Trophoblast cell (in vitro differentiated cells and primary cell): ENCODE measurements around the gene PRDM16.

ENCODE experiments used
- DNase-seq, 2 donors: peaks; one replicate each; pipeline ENCODE4 v3.0.0-alpha.2; 2016
- H2AFZ ChIP-seq: 2 replicates; pipeline ENCODE4 v1.6.1; 2013; ENCODE audit warnings: low read length, moderate library complexity, mild to moderate bottlenecking; ENCODE audit not compliant: insufficient read depth, poor library complexity
- H2AK5ac ChIP-seq: 2 replicates; pipeline ENCODE4 v1.6.1; 2013; ENCODE audit warnings: mild to moderate bottlenecking, low read length
- H2BK120ac ChIP-seq: 2 replicates; pipeline ENCODE4 v1.6.1; 2013; ENCODE audit warnings: low read length, mild to moderate bottlenecking, moderate library complexity; ENCODE audit not compliant: insufficient read depth, poor library complexity
- H2BK12ac ChIP-seq: 2 replicates; pipeline ENCODE4 v1.6.1; 2013; ENCODE audit warnings: mild to moderate bottlenecking, low read length, moderate library complexity
- H2BK5ac ChIP-seq: 2 replicates; pipeline ENCODE4 v1.6.1; 2013; ENCODE audit warnings: low read length, low read depth, moderate library complexity, mild to moderate bottlenecking; ENCODE audit not compliant: poor library complexity
- H3K14ac ChIP-seq: 2 replicates; pipeline ENCODE4 v1.6.1; 2013; ENCODE audit warnings: mild to moderate bottlenecking, low read length
- H3K18ac ChIP-seq: 2 replicates; pipeline ENCODE4 v1.6.1; 2013; ENCODE audit warnings: mild to moderate bottlenecking, low read length
- H3K23ac ChIP-seq: 2 replicates; pipeline ENCODE4 v1.6.1; 2013; ENCODE audit warnings: low read length
- H3K27ac ChIP-seq: 2 replicates; pipeline ENCODE4 v1.5.1; 2013; ENCODE audit warnings: low read depth, mild to moderate bottlenecking, inconsistent platforms, low read length, moderate library complexity
- H3K27me3 ChIP-seq: 2 replicates; pipeline ENCODE4 v1.6.1; 2013; ENCODE audit warnings: inconsistent platforms, mild to moderate bottlenecking, low read length, moderate library complexity; ENCODE audit not compliant: insufficient read depth
- H3K36me3 ChIP-seq, 2 experiments: 1 replicate in 1 of 2; 2 replicates in 1 of 2; pipeline ENCODE4 v1.6.1; 2013; ENCODE audit warnings: low read length in 2 of 2, mild to moderate bottlenecking in 2 of 2, moderate library complexity in 1 of 2; ENCODE audit not compliant: insufficient read depth in 2 of 2, control insufficient read depth in 1 of 2
- H3K4ac ChIP-seq: 2 replicates; pipeline ENCODE4 v1.6.1; 2013; ENCODE audit warnings: low read depth, mild to moderate bottlenecking, low read length, moderate library complexity
- H3K4me1 ChIP-seq, 2 experiments: 1 replicate in 1 of 2; 2 replicates in 1 of 2; pipeline ENCODE4 v1.6.1; 2013; ENCODE audit warnings: low read length in 2 of 2, mild to moderate bottlenecking in 2 of 2, moderate library complexity in 1 of 2; ENCODE audit not compliant: insufficient read depth in 2 of 2, control insufficient read depth in 1 of 2
- H3K4me2 ChIP-seq: 2 replicates; pipeline ENCODE4 v1.6.1; 2013; ENCODE audit warnings: inconsistent platforms, mild to moderate bottlenecking, low read length, moderate library complexity
- H3K4me3 ChIP-seq: 2 replicates; pipeline ENCODE4 v1.5.1; 2013; ENCODE audit warnings: mild to moderate bottlenecking, low read depth, low read length, inconsistent platforms
- H3K79me1 ChIP-seq: one replicate; pipeline ENCODE4 v1.6.1; 2013; ENCODE audit warnings: low read length
- H3K79me2 ChIP-seq: 2 replicates; pipeline ENCODE4 v1.6.1; 2013; ENCODE audit warnings: low read length, mild to moderate bottlenecking; ENCODE audit not compliant: control insufficient read depth, insufficient read depth, poor library complexity
- H3K9ac ChIP-seq: 2 replicates; pipeline ENCODE4 v1.6.1; 2013; ENCODE audit warnings: mild to moderate bottlenecking, low read length
- H3K9me3 ChIP-seq: 2 replicates; pipeline ENCODE4 v1.6.1; 2013; ENCODE audit warnings: low read depth, mild to moderate bottlenecking, control low read depth, inconsistent platforms, low read length; ENCODE audit not compliant: insufficient read depth
- H4K12ac ChIP-seq: 2 replicates; pipeline ENCODE4 v1.6.1; 2013; ENCODE audit warnings: low read depth, mild to moderate bottlenecking, low read length, moderate library complexity
- H4K8ac ChIP-seq: 2 replicates; pipeline ENCODE4 v1.6.1; 2013; ENCODE audit warnings: low read depth, mild to moderate bottlenecking, low read length, moderate library complexity
- H4K91ac ChIP-seq: one replicate; pipeline ENCODE4 v1.6.1; 2013; ENCODE audit warnings: low read depth, mild to moderate bottlenecking, low read length, moderate library complexity
- WGBS: extraction: QIAGEN DNeasy Blood & Tissue Kit; methylation state at CpG from one replicate; pipeline ENCODE4 v1.1.7; 2013; ENCODE audit warnings: missing lambda C conversion rate; ENCODE audit not compliant: insufficient read length, insufficient coverage; ENCODE audit errors: extremely low coverage; 5-methylcytosine and 5-hydroxymethylcytosine counted together

PRDM16 gene

DNA sequence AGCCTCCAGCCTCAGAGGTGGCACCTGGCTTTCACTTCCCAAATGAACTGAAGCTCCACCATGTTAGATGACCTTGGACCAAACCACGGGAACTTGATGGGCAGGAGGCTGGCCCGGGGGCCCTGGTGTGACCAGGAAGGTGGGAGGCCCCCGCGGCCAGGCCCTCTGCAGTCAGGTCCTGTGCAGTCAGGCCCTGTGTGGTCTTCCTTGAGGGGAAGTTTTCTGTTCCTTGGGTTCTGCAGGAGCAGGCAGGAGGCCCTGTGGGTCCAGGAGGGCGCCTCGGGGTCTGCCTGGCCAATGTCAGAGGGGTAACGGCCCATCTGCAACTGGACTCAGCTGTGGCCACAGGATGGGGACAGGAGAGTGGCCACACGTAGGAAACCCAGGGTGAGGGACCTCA is 13.0 kb downstream of the PRDM16 start:
- no peak overlapping the region for H4K91ac ChIP-seq
- no CpG with 5 or more reads among the region's 8 CpGs for WGBS
- H3K79me2 ChIP-seq, result no peaks in the 10 kb centered on the region
- no peak overlapping the region for H2AK5ac ChIP-seq
- H3K23ac ChIP-seq, result no peak overlapping the region
- H3K18ac ChIP-seq, result no peak overlapping the region
- no peak overlapping the region for H2AFZ ChIP-seq
- no peak overlapping the region for H4K12ac ChIP-seq
- H3K9ac ChIP-seq, result no peak overlapping the region
- no peak overlapping the region for H2BK5ac ChIP-seq
- no peak overlapping the region for H2BK120ac ChIP-seq
- H3K4ac ChIP-seq, result no peak overlapping the region
- DNase-seq, result no peak
- H3K27me3 ChIP-seq, result no peaks in the 10 kb centered on the region
- no peak overlapping the region for H4K8ac ChIP-seq
- no peaks in the 10 kb centered on the region for H3K36me3 ChIP-seq
- no peak overlapping the region for H3K27ac ChIP-seq
- no peaks in the 10 kb centered on the region for H3K9me3 ChIP-seq
- H3K4me1 ChIP-seq, result no peaks in the 10 kb centered on the region
- no peaks in the 10 kb centered on the region for H3K79me1 ChIP-seq
- no peak overlapping the region for H3K4me3 ChIP-seq
- no peak overlapping the region for H3K14ac ChIP-seq
- H3K4me2 ChIP-seq, result no peak overlapping the region
- no peak overlapping the region for H2BK12ac ChIP-seq

DNA sequence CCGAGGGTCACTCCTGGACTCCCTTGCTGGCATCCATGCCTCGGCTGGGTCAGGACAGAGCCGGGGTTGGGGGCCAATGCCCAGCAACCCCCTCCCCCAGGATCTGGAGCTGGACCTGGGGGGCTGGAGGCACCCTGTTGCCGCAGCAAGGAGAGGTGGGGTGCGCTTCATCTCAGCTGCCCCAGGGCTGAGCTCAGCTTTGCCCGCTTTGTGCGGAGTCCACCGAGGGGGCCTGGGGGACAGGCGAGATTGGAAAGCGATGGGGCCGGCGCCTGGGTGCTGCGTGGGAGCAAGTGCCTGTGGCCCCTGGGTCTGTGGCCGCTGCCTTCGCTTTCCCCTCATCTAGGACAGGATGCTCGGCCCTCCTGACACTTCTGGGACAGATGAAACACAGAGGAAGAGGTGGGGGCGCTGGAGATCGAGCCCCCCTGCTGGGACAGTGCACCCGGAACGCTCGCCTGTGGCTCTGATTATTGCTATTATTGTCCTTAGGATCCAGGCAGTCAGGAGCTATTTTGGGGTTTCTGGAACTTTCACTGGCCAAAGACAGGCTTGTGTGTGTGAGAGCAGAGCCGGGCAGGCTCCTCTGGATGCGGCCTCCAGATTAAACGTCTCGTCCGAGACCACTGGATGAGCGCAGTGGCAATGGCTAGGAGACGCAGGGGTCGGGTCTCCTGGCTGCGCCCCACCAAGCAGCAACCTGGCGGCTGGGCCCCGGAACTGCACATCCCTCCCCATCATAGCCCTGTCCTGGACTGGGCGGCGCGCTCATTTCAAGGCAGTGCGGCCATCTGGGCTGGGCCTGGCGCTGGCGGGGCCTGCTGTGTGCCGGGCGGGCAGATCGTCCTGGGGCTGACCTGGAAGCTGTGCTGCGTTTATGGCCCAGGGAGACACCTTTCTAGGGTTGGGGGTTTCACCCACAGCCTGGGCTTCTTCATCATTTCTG is 13.8 kb downstream of the PRDM16 start:
- no peak overlapping the region for H3K18ac ChIP-seq
- H4K12ac ChIP-seq, result no peak overlapping the region
- WGBS, result no CpG with 5 or more reads among the region's 42 CpGs
- no peak for DNase-seq
- H2BK12ac ChIP-seq, result no peak overlapping the region
- no peak overlapping the region for H3K4ac ChIP-seq
- H3K27me3 ChIP-seq, result no peaks in the 10 kb centered on the region
- no peaks in the 10 kb centered on the region for H3K9me3 ChIP-seq
- no peak overlapping the region for H4K91ac ChIP-seq
- H3K79me2 ChIP-seq, result no peaks in the 10 kb centered on the region
- H4K8ac ChIP-seq, result no peak overlapping the region
- no peak overlapping the region for H3K4me2 ChIP-seq
- H2BK5ac ChIP-seq, result no peak overlapping the region
- no peak overlapping the region for H3K27ac ChIP-seq
- no peak overlapping the region for H3K4me3 ChIP-seq
- H3K4me1 ChIP-seq, result no peaks in the 10 kb centered on the region
- no peak overlapping the region for H3K23ac ChIP-seq
- H2AFZ ChIP-seq, result no peak overlapping the region
- H2BK120ac ChIP-seq, result no peak overlapping the region
- H2AK5ac ChIP-seq, result no peak overlapping the region
- H3K14ac ChIP-seq, result no peak overlapping the region
- H3K79me1 ChIP-seq, result no peaks in the 10 kb centered on the region
- H3K36me3 ChIP-seq, result no peaks in the 10 kb centered on the region
- no peak overlapping the region for H3K9ac ChIP-seq

DNA sequence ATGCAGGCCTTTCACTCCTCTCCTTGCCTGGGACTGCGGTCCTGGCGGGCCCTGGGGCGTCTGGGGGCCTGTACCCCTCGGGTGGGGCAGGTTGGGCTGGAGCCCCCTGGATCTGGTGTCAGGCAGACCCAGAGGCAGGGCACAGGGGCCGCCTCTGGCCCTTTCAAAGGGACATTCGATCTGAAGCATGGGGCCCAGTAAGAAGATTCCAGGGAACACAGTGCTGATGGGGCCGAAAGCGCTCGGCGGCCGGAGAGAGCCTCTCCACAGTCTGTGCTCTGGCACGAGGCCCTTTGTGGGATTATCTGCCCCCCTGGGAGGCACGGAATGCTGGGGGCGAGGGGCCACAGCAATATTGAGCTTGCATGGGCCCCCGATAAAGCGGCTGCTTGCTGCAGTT is 15.2 kb downstream of the PRDM16 start:
- no CpG with 5 or more reads among the region's 16 CpGs for WGBS

DNA sequence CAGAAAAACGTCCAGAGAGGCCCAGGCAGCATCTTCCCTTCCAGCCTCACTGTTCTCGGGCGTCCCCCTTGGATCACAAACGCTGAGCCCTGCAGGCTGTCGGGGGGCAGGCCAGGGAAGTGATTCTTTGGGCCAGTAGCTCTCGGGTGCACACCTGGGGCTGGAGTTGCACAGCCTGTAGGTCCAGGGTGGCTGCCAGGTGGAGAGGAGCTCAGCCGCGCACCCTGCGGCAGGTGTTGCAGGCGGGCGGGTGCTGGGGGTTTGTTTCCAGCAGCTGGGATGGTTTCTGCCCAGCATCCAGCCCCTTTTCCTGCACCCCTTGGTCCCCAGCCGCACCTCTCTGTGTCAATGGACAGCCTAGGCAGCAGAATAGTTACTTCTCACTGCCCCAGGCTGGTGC is 15.7 kb downstream of the PRDM16 start:
- no peak overlapping the region for H3K4me3 ChIP-seq
- H3K23ac ChIP-seq, result no peak overlapping the region
- H2BK120ac ChIP-seq, result no peak overlapping the region
- H3K27me3 ChIP-seq, result no peaks in the 10 kb centered on the region
- no peak overlapping the region for H4K91ac ChIP-seq
- no peaks in the 10 kb centered on the region for H3K79me2 ChIP-seq
- H3K9me3 ChIP-seq, result no peaks in the 10 kb centered on the region
- H3K4me2 ChIP-seq, result no peak overlapping the region
- H2BK12ac ChIP-seq, result no peak overlapping the region
- H3K14ac ChIP-seq, result no peak overlapping the region
- no peak overlapping the region for H2AFZ ChIP-seq
- WGBS, result no CpG with 5 or more reads among the region's 12 CpGs
- no peak overlapping the region for H2BK5ac ChIP-seq
- no peak overlapping the region for H3K18ac ChIP-seq
- H3K79me1 ChIP-seq, result no peaks in the 10 kb centered on the region
- no peak overlapping the region for H3K27ac ChIP-seq
- no peak overlapping the region for H3K4ac ChIP-seq
- no peak overlapping the region for H4K8ac ChIP-seq
- no peak overlapping the region for H3K9ac ChIP-seq
- H4K12ac ChIP-seq, result no peak overlapping the region
- H2AK5ac ChIP-seq, result no peak overlapping the region
- H3K4me1 ChIP-seq, result no peaks in the 10 kb centered on the region
- H3K36me3 ChIP-seq, result no peaks in the 10 kb centered on the region
- DNase-seq, result no peak

More for the DNA sequence above, 15.2 kb downstream of the PRDM16 start:
- Histone ChIP-seq H2BK5ac (no peak overlapping the region), H4K12ac (no peak overlapping the region), H3K18ac (no peak overlapping the region), H3K4me1 (no peaks in the 10 kb centered on the region), H3K27ac (no peak overlapping the region), H3K9ac (no peak overlapping the region), H3K27me3 (no peaks in the 10 kb centered on the region), H3K4ac (no peak overlapping the region), H2AFZ (no peak overlapping the region), H2BK120ac (no peak overlapping the region), H3K4me3 (no peak overlapping the region), H3K9me3 (no peaks in the 10 kb centered on the region), H3K14ac (no peak overlapping the region), H4K91ac (no peak overlapping the region), H2AK5ac (no peak overlapping the region), H3K79me2 (no peaks in the 10 kb centered on the region), H3K23ac (no peak overlapping the region), H2BK12ac (no peak overlapping the region), H3K79me1 (no peaks in the 10 kb centered on the region), H3K36me3 (no peaks in the 10 kb centered on the region), H3K4me2 (no peak overlapping the region), H4K8ac (no peak overlapping the region)
- no peak for DNase-seq
